HepG2 (cell line): ENCODE measurements around the gene NXPE3.

Experiments
- CTCF ChIP-seq: sonication (generic); formaldehyde crosslinking; IDR thresholded peaks from 2 replicates; pipeline ENCODE4 v1.5.0; 2020; ENCODE audit warnings: mild to moderate bottlenecking, missing genetic modification reagents, moderate library complexity
- PATZ1 ChIP-seq: sonication (generic); formaldehyde crosslinking; IDR thresholded peaks from 2 replicates; pipeline ENCODE4 v1.4.0; 2020; ENCODE audit warnings: missing genetic modification reagents
- POGZ ChIP-seq: sonication (generic); formaldehyde crosslinking; IDR thresholded peaks from 2 replicates; pipeline ENCODE4 v1.4.0; 2020; ENCODE audit warnings: mild to moderate bottlenecking, missing genetic modification reagents
- USF2 ChIP-seq, 2 experiments: sonication (generic) in 1 of 2; formaldehyde crosslinking in 1 of 2; IDR thresholded peaks; 2 replicates each; pipeline versions ENCODE4 v1.5.1 to v1.6.1; 2011 to 2020; ENCODE audit warnings: borderline replicate concordance in 1 of 2, low read depth in 1 of 2, low read length in 1 of 2, mild to moderate bottlenecking in 1 of 2, missing genetic modification reagents in 1 of 2, moderate library complexity in 1 of 2
- ZBTB25 ChIP-seq: IDR thresholded peaks from 2 replicates; pipeline ENCODE4 v1.6.1; 2018; ENCODE audit warnings: missing genetic modification reagents
- ZNF205 ChIP-seq: IDR thresholded peaks from 2 replicates; pipeline ENCODE4 v1.6.1; 2018; ENCODE audit warnings: missing biosample characterization, missing genetic modification reagents

- TF ChIP-seq PATZ1 (no peak), ZNF205 (CRISPR knock-in tag) (no peak), CTCF (CRISPR knock-in tag) (no peak), USF2 (IDR thresholded peaks at IDR 0.05; ENCODE audit: low read depth, low read length) (no peak), USF2 (CRISPR knock-in tag; IDR thresholded peaks at IDR 0.05; ENCODE audit: borderline replicate concordance) (no peak), POGZ (CRISPR knock-in tag) (no peak), ZBTB25 (CRISPR knock-in tag) (no peak)
Observed at GRCh38 chr3:101803939-101804338, 24.9 kb downstream of the NXPE3 start.
